HepG2 (cell line): ENCODE results near the gene ZNF683. TPM values are rescaled to one million over a fixed set of nuclear protein-coding genes. Genes with fewer than 3 reads are reported as not detected.

ENCODE experiments used
- ARHGAP35 ChIP-seq: sonication (generic); formaldehyde crosslinking; IDR thresholded peaks from 2 replicates; pipeline ENCODE4 v1.9.0; 2022; ENCODE audit warnings: mild to moderate bottlenecking, inconsistent platforms, moderate library complexity, missing genetic modification reagents, borderline replicate concordance
- BCLAF1 ChIP-seq: fragments of 450-650 bp; IDR thresholded peaks from 2 replicates; pipeline ENCODE4 v1.6.1; 2017; ENCODE audit warnings: mild to moderate bottlenecking
- ELF3 ChIP-seq: IDR thresholded peaks from 2 replicates; pipeline ENCODE4 v1.6.1; 2016; ENCODE audit warnings: missing genetic modification reagents, missing compliant biosample characterization
- GABPB1 ChIP-seq: IDR thresholded peaks from 2 replicates; pipeline ENCODE4 v1.6.1; 2016; ENCODE audit warnings: mild to moderate bottlenecking, missing genetic modification reagents, moderate library complexity, missing compliant biosample characterization
- GPBP1L1 ChIP-seq: sonication (generic); formaldehyde crosslinking; IDR thresholded peaks from 2 replicates; pipeline ENCODE4 v1.5.0; 2020; ENCODE audit warnings: mild to moderate bottlenecking, missing genetic modification reagents
- GTF3A ChIP-seq: sonication (generic); formaldehyde crosslinking; conservative IDR thresholded peaks from 2 replicates; pipeline ENCODE4 v1.4.0; 2020; ENCODE audit warnings: mild to moderate bottlenecking, missing genetic modification reagents
- HNRNPK ChIP-seq: fragments of 200-400 bp; formaldehyde crosslinking; IDR thresholded peaks from 2 replicates; pipeline ENCODE4 v1.6.1; 2018; ENCODE audit warnings: low read length, low read depth, moderate library complexity, mild to moderate bottlenecking; ENCODE audit not compliant: poor library complexity, severe bottlenecking
- MAF1 ChIP-seq: sonication (generic); formaldehyde crosslinking; IDR thresholded peaks from 2 replicates; pipeline ENCODE4 v1.5.0; 2020; ENCODE audit warnings: missing genetic modification reagents, borderline replicate concordance
- PHB2 ChIP-seq: fragments of 450-650 bp; IDR thresholded peaks from 2 replicates; pipeline ENCODE4 v1.6.1; 2018; ENCODE audit not compliant: partially characterized antibody
- PHF20 ChIP-seq: sonication (generic); formaldehyde crosslinking; IDR thresholded peaks from 2 replicates; pipeline ENCODE4 v1.5.0; 2020; ENCODE audit warnings: mild to moderate bottlenecking, missing genetic modification reagents
- SAP130 ChIP-seq: IDR thresholded peaks from 2 replicates; pipeline ENCODE4 v1.6.1; 2016; ENCODE audit warnings: low read depth
- TARDBP ChIP-seq: sonication (generic); formaldehyde crosslinking; IDR thresholded peaks from 2 replicates; pipeline ENCODE4 v1.8.0; 2022; ENCODE audit warnings: mild to moderate bottlenecking, missing genetic modification reagents
- TGIF2 ChIP-seq: IDR thresholded peaks from 2 replicates; pipeline ENCODE4 v1.6.1; 2016; ENCODE audit warnings: control low read depth, missing compliant biosample characterization
- ZC3H4 ChIP-seq: sonication (generic); formaldehyde crosslinking; IDR thresholded peaks from 2 replicates; pipeline ENCODE4 v1.4.0; 2020; ENCODE audit warnings: missing genetic modification reagents, borderline replicate concordance
- ZFP91 ChIP-seq: sonication (generic); formaldehyde crosslinking; IDR thresholded peaks from 2 replicates; pipeline ENCODE4 v1.9.0; 2022; ENCODE audit warnings: missing genetic modification reagents, mild to moderate bottlenecking, borderline replicate concordance
- ZIK1 ChIP-seq: sonication (generic); formaldehyde crosslinking; IDR thresholded peaks from 2 replicates; pipeline ENCODE4 v1.5.0; 2020; ENCODE audit warnings: mild to moderate bottlenecking, low read depth, missing genetic modification reagents, borderline replicate concordance
- ZMYM3 ChIP-seq: sonication (generic); formaldehyde crosslinking; IDR thresholded peaks from 2 replicates; pipeline ENCODE4 v1.5.1; 2020; ENCODE audit warnings: mild to moderate bottlenecking, missing genetic modification reagents
- ZNF264 ChIP-seq: sonication (generic); formaldehyde crosslinking; IDR thresholded peaks from 2 replicates; pipeline ENCODE4 v1.4.0; 2020; ENCODE audit warnings: missing genetic modification reagents
- ZNF296 ChIP-seq: sonication (generic); formaldehyde crosslinking; conservative IDR thresholded peaks from 2 replicates; pipeline ENCODE4 v1.5.0; 2020; ENCODE audit warnings: mild to moderate bottlenecking, missing genetic modification reagents
- ZNF501 ChIP-seq: sonication (generic); formaldehyde crosslinking; IDR thresholded peaks from 2 replicates; pipeline ENCODE4 v1.5.1; 2020; ENCODE audit warnings: mild to moderate bottlenecking, moderate library complexity, missing genetic modification reagents
- polyA plus RNA-seq, 8 experiments: library from polyadenylated mRNA; depleted of rRNA in 3 of 8; stranded (reverse) in 7 of 8; unstranded in 1 of 8; fragments of >200 nt; fragmentation: Illumina TruSeq in 4 of 8; extraction: Trizol in 4 of 8; gene quantifications; 2 replicates each; pipeline versions ENCODE4 v1.2.1 to v1.2.3, GENCODE V29; 2011 to 2016; ENCODE audit warnings: low read depth in 4 of 8, missing spikeins in 1 of 8, mixed read lengths in 1 of 8; ENCODE audit not compliant: insufficient read depth in 1 of 8
- total RNA-seq, 5 experiments: library from RNA; depleted of rRNA; stranded (reverse); fragments of >200 nt; fragmentation: Illumina TruSeq; extraction: Trizol; gene quantifications; 2 replicates each; pipeline ENCODE4 v1.2.3, GENCODE V29; 2016; ENCODE audit warnings: low read depth in 1 of 5
- TF ChIP-seq, protein P1 (sequence below): sonication (generic); formaldehyde crosslinking; IDR thresholded peaks from 2 replicates; pipeline ENCODE4 v1.4.0; 2020; ENCODE audit warnings: mild to moderate bottlenecking, missing genetic modification reagents

The ZNF683 gene
- total and polyA plus RNA-seq, 2 of the 13 experiments (the other 11 are each of a cell fraction or from before 2014, with no cell fraction given) = not detected

GRCh38 chr1:26358411-26359384, 13.9 kb downstream of the ZNF683 start (continued):
- TF ChIP-seq GPBP1L1 (CRISPR knock-in tag) = no peak
- 0 out of 2 replicates have a peak, but pooled peaks have one; percentile 28 for TF ChIP-seq GABPB1 (CRISPR knock-in tag)
- TF ChIP-seq ZMYM3 (CRISPR knock-in tag) = peak; percentile 87
- TF ChIP-seq PHB2 = no peak
- no peak for TF ChIP-seq GTF3A (CRISPR knock-in tag)
- TF ChIP-seq TARDBP (CRISPR knock-in tag) = peak; percentile 62; the same call in 1 of the 2 replicates
- TF ChIP-seq, protein P1, sequence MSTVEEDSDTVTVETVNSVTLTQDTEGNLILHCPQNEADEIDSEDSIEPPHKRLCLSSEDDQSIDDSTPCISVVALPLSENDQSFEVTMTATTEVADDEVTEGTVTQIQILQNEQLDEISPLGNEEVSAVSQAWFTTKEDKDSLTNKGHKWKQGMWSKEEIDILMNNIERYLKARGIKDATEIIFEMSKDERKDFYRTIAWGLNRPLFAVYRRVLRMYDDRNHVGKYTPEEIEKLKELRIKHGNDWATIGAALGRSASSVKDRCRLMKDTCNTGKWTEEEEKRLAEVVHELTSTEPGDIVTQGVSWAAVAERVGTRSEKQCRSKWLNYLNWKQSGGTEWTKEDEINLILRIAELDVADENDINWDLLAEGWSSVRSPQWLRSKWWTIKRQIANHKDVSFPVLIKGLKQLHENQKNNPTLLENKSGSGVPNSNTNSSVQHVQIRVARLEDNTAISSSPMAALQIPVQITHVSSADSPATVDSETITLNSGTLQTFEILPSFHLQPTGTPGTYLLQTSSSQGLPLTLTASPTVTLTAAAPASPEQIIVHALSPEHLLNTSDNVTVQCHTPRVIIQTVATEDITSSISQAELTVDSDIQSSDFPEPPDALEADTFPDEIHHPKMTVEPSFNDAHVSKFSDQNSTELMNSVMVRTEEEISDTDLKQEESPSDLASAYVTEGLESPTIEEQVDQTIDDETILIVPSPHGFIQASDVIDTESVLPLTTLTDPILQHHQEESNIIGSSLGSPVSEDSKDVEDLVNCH = no peak
- TF ChIP-seq ZNF296 (CRISPR knock-in tag) = no peak
- TF ChIP-seq ZFP91 (CRISPR knock-in tag) = peak; percentile 49; the same call in 1 of the 2 replicates
- TF ChIP-seq BCLAF1 = no peak
- peak; percentile 80; the same call in 1 of the 2 replicates for TF ChIP-seq ARHGAP35 (CRISPR knock-in tag)
- peak; percentile 82 for TF ChIP-seq SAP130 (CRISPR knock-in tag)
- no peak for TF ChIP-seq ZNF264 (CRISPR knock-in tag)
- TF ChIP-seq ZNF501 = 0 out of 2 replicates have a peak, but pooled peaks have one; percentile 24
- peak; percentile 80 for TF ChIP-seq ELF3
- TF ChIP-seq PHF20 = no peak
- TF ChIP-seq HNRNPK = no peak
- TF ChIP-seq MAF1 = no peak
- TF ChIP-seq TGIF2 (CRISPR knock-in tag) = peak; percentile 70; the same call in 1 of the 2 replicates
- TF ChIP-seq ZC3H4 (CRISPR knock-in tag) = no peak
- no peak for TF ChIP-seq ZIK1 (CRISPR knock-in tag)
